ENCODE data around the gene HSBP1. TPM values are rescaled to one million over a fixed set of nuclear protein-coding genes. Genes with fewer than 3 reads are reported as not detected.

HSBP1 gene
- total RNA-seq, 2 donors from 2014 or later: 229 to 239 TPM

DNA sequence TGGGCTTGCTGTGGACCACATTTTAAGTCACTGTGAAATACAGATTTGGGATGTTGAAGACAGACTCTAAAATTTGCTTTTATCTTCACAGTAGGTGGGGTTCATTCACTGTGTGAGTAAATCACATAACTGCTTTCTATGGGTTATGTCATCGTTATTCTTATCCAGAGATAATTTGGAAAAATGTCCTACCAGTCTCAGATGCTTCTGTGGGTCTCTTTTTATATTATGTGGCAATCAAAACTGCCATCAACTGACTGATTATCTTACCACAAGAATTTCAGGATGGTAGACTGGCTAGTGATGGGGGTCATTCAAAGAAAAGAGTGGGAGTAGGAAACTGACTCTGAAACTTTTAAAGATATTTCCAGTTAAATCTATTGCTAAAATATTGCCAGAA is 3.1 kb downstream of the HSBP1 start:
- no peaks in the 10 kb centered on the region for H3K27me3 Mint-ChIP-seq (ENCODE audit: insufficient read depth)
- H3K9me3 Mint-ChIP-seq: no peaks in the 10 kb centered on the region
- peaks cover 15% of the 10 kb centered on the region for H3K4me1 ChIP-seq (ENCODE audit: control insufficient read depth, insufficient read depth, low read length)
- WGBS, 2 experiments (ENCODE audit: insufficient coverage in 1 of 2, insufficient read length in 1 of 2): 100% methylated on average over 1 of the region's 1 CpG; no CpG with 5 or more reads in 1 of the 2 experiments
- no peak overlapping the region for H3K9ac ChIP-seq (ENCODE audit: extremely low read depth, low read length, poor library complexity, severe bottlenecking)
- peaks cover 31% of the 10 kb centered on the region for H3K36me3 Mint-ChIP-seq (ENCODE audit: low read depth)
- no peak overlapping the region for H3K27ac Mint-ChIP-seq
- no peak overlapping the region for H3K4me3 Mint-ChIP-seq
- H3K9me3 ChIP-seq (ENCODE audit: control insufficient read depth, low read length): no peaks in the 10 kb centered on the region
- H3K4me3 ChIP-seq (ENCODE audit: low read length): peak overlapping the region; percentile 1
- TF ChIP-seq, protein P1, sequence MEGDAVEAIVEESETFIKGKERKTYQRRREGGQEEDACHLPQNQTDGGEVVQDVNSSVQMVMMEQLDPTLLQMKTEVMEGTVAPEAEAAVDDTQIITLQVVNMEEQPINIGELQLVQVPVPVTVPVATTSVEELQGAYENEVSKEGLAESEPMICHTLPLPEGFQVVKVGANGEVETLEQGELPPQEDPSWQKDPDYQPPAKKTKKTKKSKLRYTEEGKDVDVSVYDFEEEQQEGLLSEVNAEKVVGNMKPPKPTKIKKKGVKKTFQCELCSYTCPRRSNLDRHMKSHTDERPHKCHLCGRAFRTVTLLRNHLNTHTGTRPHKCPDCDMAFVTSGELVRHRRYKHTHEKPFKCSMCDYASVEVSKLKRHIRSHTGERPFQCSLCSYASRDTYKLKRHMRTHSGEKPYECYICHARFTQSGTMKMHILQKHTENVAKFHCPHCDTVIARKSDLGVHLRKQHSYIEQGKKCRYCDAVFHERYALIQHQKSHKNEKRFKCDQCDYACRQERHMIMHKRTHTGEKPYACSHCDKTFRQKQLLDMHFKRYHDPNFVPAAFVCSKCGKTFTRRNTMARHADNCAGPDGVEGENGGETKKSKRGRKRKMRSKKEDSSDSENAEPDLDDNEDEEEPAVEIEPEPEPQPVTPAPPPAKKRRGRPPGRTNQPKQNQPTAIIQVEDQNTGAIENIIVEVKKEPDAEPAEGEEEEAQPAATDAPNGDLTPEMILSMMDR (conservative IDR thresholded peaks at IDR 0.05): no peak
- no peaks in the 10 kb centered on the region for H3K27me3 ChIP-seq (ENCODE audit: control insufficient read depth, insufficient read depth, low read length, poor library complexity, severe bottlenecking)
- peaks cover 57% of the 10 kb centered on the region for H3K4me1 Mint-ChIP-seq
- DNase-seq: no peak
- peaks cover 28% of the 10 kb centered on the region for H3K36me3 ChIP-seq (ENCODE audit: control insufficient read depth, insufficient read depth, low read length)
- H3K27ac ChIP-seq (ENCODE audit: low read depth, low read length): no peak overlapping the region

DNA sequence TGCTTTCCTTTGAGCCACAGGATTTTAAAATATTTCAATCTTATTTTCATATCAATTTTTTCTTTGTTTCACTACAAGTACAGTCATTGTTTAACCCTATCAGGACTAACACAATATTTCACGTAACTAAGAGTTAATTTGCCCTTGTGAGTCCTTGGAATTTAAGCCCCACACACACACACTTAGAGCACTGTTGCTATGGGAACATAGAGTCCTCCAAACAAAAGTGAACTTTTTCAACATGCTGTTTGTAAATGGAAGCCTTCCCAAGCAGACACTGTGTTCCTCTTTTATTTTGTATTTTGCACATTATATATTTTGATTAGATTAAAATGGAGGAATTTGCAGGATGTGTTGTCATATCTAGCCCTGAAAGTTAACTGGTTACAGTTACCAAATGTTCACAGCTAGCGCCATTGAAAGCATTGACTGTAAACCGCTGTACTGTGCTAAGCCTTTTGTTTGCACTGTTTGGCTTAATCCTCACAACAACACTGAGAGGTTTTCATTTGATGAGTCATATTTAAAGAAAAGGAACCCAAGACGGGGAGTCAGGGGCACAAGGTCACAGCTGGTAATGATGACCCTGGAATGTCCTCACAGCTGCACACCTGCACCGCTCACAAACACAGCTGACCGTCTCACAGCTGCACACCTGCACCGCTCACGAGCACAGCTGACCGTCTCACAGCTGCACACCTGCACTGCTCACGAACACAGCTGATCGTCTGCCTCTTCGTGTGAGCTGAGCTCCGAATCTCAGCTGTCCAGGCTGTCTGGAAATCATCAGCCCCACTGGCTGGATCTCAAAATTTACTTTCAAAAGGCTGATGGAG is 6.3 kb downstream of the HSBP1 start:
- H3K9me3 ChIP-seq (ENCODE audit: control insufficient read depth, low read length): no peaks in the 10 kb centered on the region
- H3K4me3 ChIP-seq (ENCODE audit: low read length): no peak overlapping the region
- H3K4me3 Mint-ChIP-seq: no peak overlapping the region
- TF ChIP-seq, protein P1 (conservative IDR thresholded peaks at IDR 0.05): no peak
- no peak for DNase-seq
- peak overlapping the region; percentile 33 for H3K27ac ChIP-seq (ENCODE audit: low read depth, low read length)
- H3K4me1 Mint-ChIP-seq: peaks cover 42% of the 10 kb centered on the region
- H3K36me3 ChIP-seq (ENCODE audit: control insufficient read depth, insufficient read depth, low read length): peaks cover 28% of the 10 kb centered on the region
- H3K9me3 Mint-ChIP-seq: no peaks in the 10 kb centered on the region
- H3K4me1 ChIP-seq (ENCODE audit: control insufficient read depth, insufficient read depth, low read length): peaks cover 15% of the 10 kb centered on the region
- peak overlapping the region; percentile 72 for H3K27ac Mint-ChIP-seq
- H3K27me3 Mint-ChIP-seq (ENCODE audit: insufficient read depth): no peaks in the 10 kb centered on the region
- H3K27me3 ChIP-seq (ENCODE audit: control insufficient read depth, insufficient read depth, low read length, poor library complexity, severe bottlenecking): no peaks in the 10 kb centered on the region
- H3K9ac ChIP-seq (ENCODE audit: extremely low read depth, low read length, poor library complexity, severe bottlenecking): peak overlapping the region; percentile 1
- H3K36me3 Mint-ChIP-seq (ENCODE audit: low read depth): peaks cover 28% of the 10 kb centered on the region
- 74 to 80% methylated on average over 10 to 13 of the region's 13 CpGs for WGBS, 2 experiments (ENCODE audit: insufficient coverage in 1 of 2, insufficient read length in 1 of 2)

DNA sequence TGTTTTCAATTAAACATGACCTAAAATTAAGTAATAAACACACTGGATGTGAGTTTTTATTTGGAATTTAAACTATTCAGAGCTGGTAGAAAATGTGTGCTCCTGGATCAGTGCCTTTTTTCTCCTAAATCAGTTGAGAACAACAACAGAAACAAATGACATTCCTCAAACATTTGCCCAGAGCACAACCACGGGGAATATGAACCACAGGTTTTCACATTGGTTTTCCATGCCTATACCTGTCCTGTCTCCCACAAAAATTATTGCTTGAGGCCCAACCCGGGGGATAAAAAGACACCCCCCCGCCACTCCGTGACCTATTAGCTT is 6.8 kb downstream of the HSBP1 start:
- Histone ChIP-seq H3K9me3 (ENCODE audit: control insufficient read depth, low read length) (no peaks in the 10 kb centered on the region), H3K9ac (ENCODE audit: extremely low read depth, low read length, poor library complexity, severe bottlenecking) (no peak overlapping the region), H3K27ac (ENCODE audit: low read depth, low read length) (no peak overlapping the region), H3K36me3 (ENCODE audit: control insufficient read depth, insufficient read depth, low read length) (peaks cover 28% of the 10 kb centered on the region), H3K4me3 (ENCODE audit: low read length) (no peak overlapping the region), H3K4me1 (ENCODE audit: control insufficient read depth, insufficient read depth, low read length) (peaks cover 15% of the 10 kb centered on the region), H3K27me3 (ENCODE audit: control insufficient read depth, insufficient read depth, low read length, poor library complexity, severe bottlenecking) (no peaks in the 10 kb centered on the region)
- TF ChIP-seq, protein P1 (conservative IDR thresholded peaks at IDR 0.05): no peak
- no peaks in the 10 kb centered on the region for H3K27me3 Mint-ChIP-seq (ENCODE audit: insufficient read depth)
- peaks cover 40% of the 10 kb centered on the region for H3K4me1 Mint-ChIP-seq
- no peaks in the 10 kb centered on the region for H3K9me3 Mint-ChIP-seq
- H3K4me3 Mint-ChIP-seq: no peak overlapping the region
- H3K27ac Mint-ChIP-seq: no peak overlapping the region
- WGBS, 2 experiments (ENCODE audit: insufficient coverage in 1 of 2, insufficient read length in 1 of 2): 70 to 90% methylated on average over 1 to 4 of the region's 4 CpGs
- no peak for DNase-seq
- peaks cover 26% of the 10 kb centered on the region for H3K36me3 Mint-ChIP-seq (ENCODE audit: low read depth)

All from endodermal cell (in vitro differentiated cells).